GM18951 (cell line): ENCODE data around the gene SERPINB2.
"Not testable (repeated sequence)": the region's sequence is repeated elsewhere in the genome, so short reads cannot be mapped to it uniquely, and the experiment has no call there.

Experiments
- POLR2A ChIP-seq: IDR thresholded peaks from 4 replicates; pipeline ENCODE4 v1.6.1; 2011; ENCODE audit warnings: mild to moderate bottlenecking; ENCODE audit not compliant: insufficient read length, insufficient read depth; ENCODE audit errors: extremely low read depth
- in situ Hi-C: fragments of 300-500 bp; cut with MboI; formaldehyde crosslinking; loops from one replicate; pipeline ENCODE4 v1.12.0; 2022; ENCODE audit warnings: low sequenced_read_pairs, mixed read lengths, inconsistent platforms; ENCODE audit not compliant: unreplicated experiment

SERPINB2 gene

GRCh38 chr18:63928331-63928730, 40.8 kb downstream of the SERPINB2 start:
- in situ Hi-C loops = no loop called here
- no peak for TF ChIP-seq POLR2A

- in situ Hi-C loops = not testable (repeated sequence)
Observed at GRCh38 chr18:63929369-63929768, 41.9 kb downstream of the SERPINB2 start.

GRCh38 chr18:63930773-63931354, 43.4 kb downstream of the SERPINB2 start:
- in situ Hi-C loops = no loop called here
- no peak for TF ChIP-seq POLR2A

GRCh38 chr18:63936156-63936931, 48.8 kb downstream of the SERPINB2 start:
- in situ Hi-C loops = no loop called here
- TF ChIP-seq POLR2A = no peak

GRCh38 chr18:63936932-63937393, 49.5 kb downstream of the SERPINB2 start:
- TF ChIP-seq POLR2A = no peak
- in situ Hi-C loops = no loop called here

- no peak for TF ChIP-seq POLR2A
- in situ Hi-C loops = no loop called here
Observed at GRCh38 chr18:63940008-63940407, 52.5 kb downstream of the SERPINB2 start.

- in situ Hi-C loops = not testable (repeated sequence)
Observed at GRCh38 chr18:63940543-63941050, 53.1 kb downstream of the SERPINB2 start.

GRCh38 chr18:63947051-63947790, 59.7 kb downstream of the SERPINB2 start:
- in situ Hi-C loops = no loop called here
- no peak for TF ChIP-seq POLR2A

- in situ Hi-C loops = no loop called here
- peak; percentile 76 for TF ChIP-seq POLR2A
Observed at GRCh38 chr18:63949068-63949737, 61.7 kb downstream of the SERPINB2 start, which contains the start of gene HMSD. Gene HMSD, plus strand, starts transcription at chr18:63949301. Its CDS starts 4,155 bp downstream, at chr18:63953456.

GRCh38 chr18:63951302-63951705, 63.8 kb downstream of the SERPINB2 start:
- in situ Hi-C loops = no loop called here
- TF ChIP-seq POLR2A = no peak
